ENCODE results near the gene KRTAP10-1.
"Not testable (repeated sequence)": the region's sequence is repeated elsewhere in the genome, so short reads cannot be mapped to it uniquely, and the experiment has no call there.

KRTAP10-1 gene

DNA sequence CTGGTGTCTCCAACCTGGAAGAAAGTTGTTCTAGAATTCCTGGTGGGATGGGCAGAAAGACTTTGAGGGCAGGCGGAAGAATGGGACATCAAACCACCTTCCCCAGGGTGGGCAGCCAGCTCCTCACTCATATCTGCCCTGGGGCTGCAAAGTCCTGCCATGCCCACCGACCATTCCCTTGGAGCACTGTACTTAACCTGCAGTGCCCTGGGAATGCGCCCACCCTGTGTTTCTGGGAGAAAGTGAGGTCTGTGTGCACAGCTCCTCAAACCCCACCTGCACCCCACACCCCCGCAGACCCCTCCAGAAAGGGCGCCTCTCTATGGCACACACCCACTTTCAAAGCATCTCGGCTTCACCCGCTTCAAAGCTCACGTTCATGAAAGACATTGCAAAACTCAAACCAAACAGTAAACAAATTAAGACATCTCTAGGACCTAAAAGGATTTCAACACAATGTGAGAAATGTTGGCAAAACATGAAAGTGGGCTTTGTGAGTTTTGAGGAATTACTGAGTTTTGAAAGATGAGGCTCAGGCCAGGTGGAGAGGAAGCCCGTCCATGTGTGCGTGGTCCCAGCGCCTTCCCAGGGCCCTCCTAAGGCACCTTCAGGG is 25.1 kb downstream of the KRTAP10-1 start:
- no peak for DNase-seq

DNA sequence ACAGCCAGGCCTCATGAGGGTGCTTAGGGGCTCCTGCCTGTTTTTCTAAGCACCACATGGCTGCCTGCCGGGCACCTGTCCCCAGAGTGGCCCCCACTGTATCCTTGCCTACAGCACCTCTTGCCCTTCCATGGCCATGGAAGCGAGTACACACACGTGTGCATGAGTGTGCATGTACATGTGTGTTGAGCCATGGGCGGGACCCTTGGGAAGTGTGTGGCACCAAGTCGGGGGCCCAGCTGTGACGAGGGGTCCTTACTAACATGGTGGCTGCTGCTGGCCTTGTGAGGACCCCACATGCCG is 25.8 kb downstream of the KRTAP10-1 start:
- DNase-seq = no peak

- no peak for DNase-seq
These were observed 26.4 kb downstream of the KRTAP10-1 start for GRCh38 chr21:44513389-44514217.

- DNase-seq = no peak
These were observed 27.3 kb downstream of the KRTAP10-1 start for GRCh38 chr21:44512496-44513388.

DNA sequence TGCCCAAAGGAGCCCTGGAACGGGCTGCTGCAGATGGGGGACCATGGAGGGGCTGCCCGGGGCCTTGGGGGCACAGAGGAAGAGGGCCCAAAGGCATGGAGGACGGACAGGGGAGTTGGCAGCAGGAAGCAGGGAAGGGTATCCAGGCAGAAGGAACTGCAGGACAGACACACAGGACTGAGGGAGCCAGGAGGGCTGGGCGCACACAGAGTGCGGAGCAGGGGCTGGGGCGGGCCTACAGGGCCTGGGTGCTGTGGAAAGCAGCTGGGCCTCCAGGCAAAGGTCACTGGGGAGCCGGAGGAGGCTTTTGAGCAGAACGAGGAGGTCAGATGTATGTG is 28.1 kb downstream of the KRTAP10-1 start:
- no peak for DNase-seq

GRCh38 chr21:44511219-44511937 is 28.6 kb downstream of the KRTAP10-1 start:
- DNase-seq = no peak

DNA sequence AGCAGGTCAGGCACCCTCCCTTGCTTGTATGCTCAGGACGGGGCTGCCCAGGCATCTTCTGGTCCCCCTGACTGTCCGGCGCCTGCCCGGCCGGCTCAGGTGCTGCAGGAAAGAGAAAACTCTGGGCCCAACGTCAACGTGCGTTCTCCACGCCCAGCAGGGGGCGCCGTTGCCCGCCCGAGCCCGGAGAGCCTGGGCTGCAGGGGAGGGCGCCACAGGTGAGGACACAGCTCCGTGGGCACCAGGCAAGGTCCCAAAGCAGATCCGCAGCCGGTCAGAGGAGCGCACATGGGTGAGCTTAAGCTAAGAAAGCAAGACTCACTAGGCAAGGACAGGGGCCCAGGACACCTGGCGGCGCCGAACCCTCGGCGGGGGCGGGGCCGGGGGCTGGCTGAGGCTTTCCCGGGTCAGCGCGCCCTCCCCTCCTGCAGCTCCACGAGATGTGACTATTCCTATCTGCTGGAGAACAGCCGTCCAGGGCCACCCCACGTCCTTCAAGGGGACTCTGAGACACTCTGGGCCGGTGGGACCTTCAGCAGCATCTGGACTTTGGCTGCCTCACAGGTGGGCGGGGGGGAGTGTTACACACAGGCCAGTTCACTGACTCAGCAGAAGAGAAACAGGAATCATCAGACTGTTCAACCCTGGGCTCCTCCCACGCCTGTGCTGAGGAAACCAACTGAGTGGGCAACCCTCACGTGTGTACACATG is 29.3 kb downstream of the KRTAP10-1 start:
- peak; percentile 70 for DNase-seq

DNA sequence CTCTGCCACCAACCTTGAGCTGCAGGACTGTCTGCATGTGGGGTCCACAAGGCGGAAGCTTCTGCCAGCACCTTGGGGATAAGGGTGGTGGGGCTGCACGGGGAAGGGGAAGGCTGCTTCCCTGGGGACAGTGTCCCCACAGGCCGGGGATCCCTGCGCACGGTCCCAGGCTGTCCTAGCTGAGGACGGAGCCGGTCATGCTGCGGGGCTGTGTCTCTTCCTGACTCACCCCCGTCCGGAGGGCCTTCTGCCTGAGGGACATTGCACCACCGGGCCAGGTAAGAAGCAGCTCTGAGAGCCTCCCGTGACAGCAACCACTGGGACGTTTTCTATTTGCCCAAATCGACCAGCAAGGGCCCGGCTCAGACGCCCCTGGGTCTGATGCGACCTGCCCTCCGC is 29.9 kb downstream of the KRTAP10-1 start:
- DNase-seq = no peak

- no peak for DNase-seq
These were observed 30.5 kb downstream of the KRTAP10-1 start for GRCh38 chr21:44509539-44509938.

DNA sequence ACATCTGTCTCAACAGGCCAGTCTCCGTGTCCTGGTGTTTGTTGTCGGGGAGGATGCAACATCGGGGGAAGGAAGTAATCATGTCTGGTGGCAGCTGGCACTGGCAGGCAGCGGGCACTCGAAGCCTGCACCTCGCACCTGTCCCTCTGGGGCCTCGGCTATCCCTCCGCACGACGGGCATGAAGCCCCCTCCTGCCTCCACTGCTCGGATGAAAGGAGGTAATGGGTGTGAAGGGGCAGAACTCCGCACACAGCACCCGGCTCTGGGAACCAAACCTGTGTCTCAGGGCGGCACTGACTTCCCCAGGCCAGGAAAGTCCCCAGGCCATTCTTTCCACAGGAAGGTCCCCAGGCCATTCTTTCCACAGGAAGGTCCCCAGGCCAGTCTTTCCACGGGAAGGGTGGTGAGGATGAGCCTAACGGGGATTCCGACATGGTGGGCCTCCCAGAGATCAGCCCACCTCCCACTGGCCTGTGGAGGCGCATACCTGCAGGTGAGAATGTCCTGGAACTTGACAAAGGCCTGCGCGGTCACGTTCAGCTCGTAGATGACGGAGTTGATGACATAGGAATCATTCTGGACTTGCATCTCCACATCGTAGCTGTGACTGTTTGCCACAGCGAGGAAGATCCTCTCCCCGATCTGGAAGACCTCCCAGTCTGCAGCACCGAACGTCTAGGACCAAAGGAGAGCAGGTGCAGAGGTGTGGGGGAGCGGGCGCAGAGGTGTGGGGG is 31.1 kb downstream of the KRTAP10-1 start:
- DNase-seq = no peak

- DNase-seq = no peak
These were observed 31.6 kb downstream of the KRTAP10-1 start for GRCh38 chr21:44508426-44508710.

- DNase-seq = no peak
These were observed 32.1 kb downstream of the KRTAP10-1 start for GRCh38 chr21:44507673-44508425.

- DNase-seq = no peak
These were observed 33.4 kb downstream of the KRTAP10-1 start for GRCh38 chr21:44506279-44507255.

DNA sequence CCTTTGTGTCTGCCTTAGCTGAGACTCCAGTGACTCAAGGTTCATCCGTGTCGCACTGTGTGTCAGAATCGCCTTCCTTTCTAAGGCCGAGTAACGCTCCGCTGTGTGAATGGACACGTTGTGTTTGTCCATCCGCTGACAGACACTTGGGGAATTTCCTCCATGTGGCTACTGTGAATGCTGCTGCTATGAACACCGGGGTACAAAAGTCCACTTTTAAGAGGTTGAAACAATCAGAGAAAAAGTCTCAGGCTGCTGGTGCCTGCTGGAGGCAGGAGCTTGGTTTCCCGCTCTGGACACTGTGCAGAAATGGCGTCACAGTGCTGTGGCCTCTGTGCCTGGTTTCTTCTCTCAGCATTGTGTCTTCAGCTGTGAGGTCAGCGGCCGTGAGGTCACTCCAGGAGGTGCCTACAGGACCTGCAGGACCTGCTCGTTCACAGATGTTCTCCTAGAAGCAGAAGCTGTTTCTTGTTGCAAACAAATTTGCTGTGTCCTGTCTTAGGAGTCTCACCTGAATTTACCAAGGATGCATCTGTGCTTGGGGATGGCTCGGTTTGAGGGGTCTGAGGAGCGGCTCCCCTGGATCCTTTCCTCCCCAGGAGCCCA is 34.2 kb downstream of the KRTAP10-1 start:
- DNase-seq = no peak

DNA sequence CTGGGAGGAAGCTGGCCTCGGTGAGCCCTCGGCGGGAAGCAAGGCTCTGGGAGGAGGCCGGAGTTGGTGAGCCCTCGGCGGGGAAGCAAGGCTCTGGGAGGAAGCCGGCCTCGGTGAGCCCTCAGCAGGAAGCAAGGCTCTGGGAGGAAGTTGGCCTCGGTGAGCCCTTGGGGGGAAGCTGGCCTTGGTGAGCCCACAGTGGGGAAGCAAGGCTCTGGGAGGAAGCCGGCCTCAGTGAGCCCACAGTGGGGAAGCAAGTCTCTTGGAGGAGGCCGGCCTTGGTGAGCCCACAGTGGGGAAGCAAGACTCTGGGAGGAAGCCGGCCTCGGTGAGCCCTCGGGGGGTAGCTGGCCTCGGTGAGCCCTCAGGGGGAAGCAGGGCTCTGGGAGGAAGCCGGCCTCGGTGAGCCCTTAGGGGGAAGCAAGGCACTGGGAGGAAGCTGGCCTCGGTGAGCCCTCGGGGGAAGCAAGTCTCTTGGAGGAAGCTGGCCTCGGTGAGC is 36.0 kb downstream of the KRTAP10-1 start:
- no peak for DNase-seq

DNA sequence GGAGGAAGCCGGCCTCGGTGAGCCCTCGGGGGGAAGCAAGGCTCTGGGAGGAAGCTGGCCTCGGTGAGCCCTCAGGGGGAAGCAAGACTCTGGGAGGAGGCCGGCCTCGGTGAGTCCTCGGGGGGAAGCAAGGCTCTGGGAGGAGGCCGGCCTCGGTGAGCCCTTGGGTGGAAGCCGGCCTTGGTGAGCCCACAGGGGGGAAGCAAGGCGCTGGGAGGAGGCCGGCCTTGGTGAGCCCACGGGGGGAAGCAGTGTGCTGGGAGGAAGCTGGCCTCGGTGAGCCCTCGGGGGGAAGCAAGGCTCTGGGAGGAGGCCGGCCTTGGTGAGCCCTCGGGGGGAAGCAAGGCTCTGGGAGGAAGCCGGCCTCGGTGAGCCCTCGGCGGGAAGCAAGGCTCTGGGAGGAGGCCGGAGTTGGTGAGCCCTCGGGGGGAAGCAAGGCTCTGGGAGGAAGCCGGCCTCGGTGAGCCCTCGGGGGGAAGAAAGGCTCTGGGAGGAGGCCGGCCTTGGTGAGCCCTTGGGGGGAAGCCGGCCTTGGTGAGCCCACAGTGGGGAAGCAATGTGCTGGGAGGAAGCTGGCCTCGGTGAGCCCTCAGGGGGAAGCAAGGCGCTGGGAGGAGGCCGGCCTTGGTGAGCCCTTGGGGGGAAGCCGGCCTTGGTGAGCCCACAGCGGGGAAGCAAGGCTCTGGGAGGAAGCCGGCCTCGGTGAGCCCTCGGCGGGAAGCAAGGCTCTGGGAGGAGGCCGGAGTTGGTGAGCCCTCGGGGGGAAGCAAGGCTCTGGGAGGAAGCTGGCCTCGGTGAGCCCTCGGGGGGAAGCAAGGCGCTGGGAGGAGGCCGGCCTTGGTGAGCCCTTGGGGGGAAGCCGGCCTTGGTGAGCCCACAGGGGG is 36.7 kb downstream of the KRTAP10-1 start:
- not testable (repeated sequence) for DNase-seq

DNA sequence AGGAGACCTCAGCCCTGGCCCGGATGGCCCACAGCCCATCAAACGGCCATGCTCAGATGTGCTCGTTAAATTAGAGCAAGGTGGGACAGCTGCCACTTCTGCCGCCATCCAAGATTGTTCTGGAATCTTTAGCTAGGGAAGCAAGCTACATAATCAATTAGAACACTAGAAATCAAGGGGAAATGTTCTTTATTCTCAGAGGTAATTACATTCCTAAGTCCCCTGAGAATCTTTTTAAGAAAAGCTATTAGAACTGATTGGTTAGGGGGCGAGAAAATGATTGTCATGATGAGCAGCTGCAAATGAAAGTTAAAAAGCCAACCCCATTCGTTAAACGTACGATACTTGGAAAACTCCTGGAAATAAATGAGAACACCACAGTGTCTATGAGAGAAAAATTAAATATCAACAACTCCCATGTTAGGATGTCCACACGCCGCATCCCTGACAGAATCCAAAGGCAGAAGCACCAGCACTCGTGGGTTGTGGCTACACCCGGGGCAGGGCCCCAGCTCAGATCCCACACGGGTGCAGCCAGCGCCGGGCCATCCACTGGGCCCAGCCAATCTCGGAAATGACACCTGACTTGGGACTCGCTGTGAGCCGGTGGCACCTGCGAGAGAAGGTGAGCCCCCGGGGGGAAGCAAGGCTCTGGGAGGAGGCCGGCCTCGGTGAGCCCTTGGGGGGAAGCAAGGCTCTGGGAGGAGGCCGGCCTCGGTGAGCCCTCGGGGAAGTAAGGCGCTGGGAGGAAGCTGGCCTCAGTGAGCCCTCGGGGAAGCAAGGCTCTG is 37.6 kb downstream of the KRTAP10-1 start:
- DNase-seq = no peak

Data from stimulated activated CD4-positive, alpha-beta T cell treated with anti-CD3 and anti-CD28 coated beads, Interleukin-1b, Interleukin-23, amount 100 ng/mL, for 48 hours (primary cell).